Natural killer cell (primary cell): ENCODE measurements around the gene SELENOS. TPM values are rescaled to one million over a fixed set of nuclear protein-coding genes. Genes with fewer than 3 reads are reported as not detected.
A peak's percentile ranks its signal among the peaks of the same experiment; 100 is the strongest.

Experiments
- ATAC-seq, 3 donors: fragments of 150-1000 bp in 2 of 3; fragments of 200-7000 bp in 1 of 3; cut with Tn5 transposase; 1 replicate in 1 of 3; 2 replicates in 2 of 3; pipeline ENCODE4 v1.10.0; 2021; ENCODE audit warnings: mild to moderate bottlenecking in 2 of 3, moderate library complexity in 2 of 3
- DNase-seq, 2 donors: peaks; one replicate each; pipeline versions ENCODE4 v3.0.0 to v3.0.0-alpha.2; 2013 to 2021; ENCODE audit warnings: mixed read lengths in 1 of 2
- H3K27ac ChIP-seq: one replicate; pipeline ENCODE4 v1.5.1; 2013; ENCODE audit warnings: mild to moderate bottlenecking, low read length
- H3K27me3 ChIP-seq: one replicate; pipeline ENCODE4 v1.6.1; 2013; ENCODE audit warnings: low read length; ENCODE audit not compliant: control insufficient read depth, insufficient read depth
- H3K36me3 ChIP-seq: one replicate; pipeline ENCODE4 v1.6.1; 2013; ENCODE audit warnings: low read length; ENCODE audit not compliant: control insufficient read depth, insufficient read depth
- H3K4me1 ChIP-seq: one replicate; pipeline ENCODE4 v1.6.1; 2013; ENCODE audit warnings: low read length; ENCODE audit not compliant: control insufficient read depth, insufficient read depth
- H3K4me3 ChIP-seq: one replicate; pipeline ENCODE4 v1.5.1; 2013; ENCODE audit warnings: low read length
- H3K9me3 ChIP-seq: one replicate; pipeline ENCODE4 v1.6.1; 2013; ENCODE audit warnings: low read length; ENCODE audit not compliant: control insufficient read depth, insufficient read depth
- H3K27ac Mint-ChIP-seq, 2 donors: one replicate each; pipeline ENCODE4 v1.8.0; 2022; ENCODE audit warnings: mild to moderate bottlenecking in 2 of 2, mixed read lengths in 2 of 2, moderate library complexity in 1 of 2
- H3K27me3 Mint-ChIP-seq, 2 donors: one replicate each; pipeline ENCODE4 v1.8.0; 2022; ENCODE audit warnings: low read depth in 2 of 2, mixed read lengths in 2 of 2
- H3K36me3 Mint-ChIP-seq: one replicate; pipeline ENCODE4 v1.8.0; 2022; ENCODE audit warnings: mixed read lengths
- H3K4me1 Mint-ChIP-seq, 2 donors: one replicate each; pipeline ENCODE4 v1.8.0; 2022; ENCODE audit warnings: mixed read lengths in 2 of 2
- H3K4me3 Mint-ChIP-seq: one replicate; pipeline ENCODE4 v1.8.0; 2022; ENCODE audit warnings: mild to moderate bottlenecking, moderate library complexity, mixed read lengths
- H3K9me3 Mint-ChIP-seq, 2 donors: one replicate each; pipeline ENCODE4 v1.8.0; 2022; ENCODE audit warnings: mixed read lengths in 2 of 2
- WGBS: methylation state at CpG from one replicate; pipeline ENCODE4 v1.1.7; 2013; ENCODE audit warnings: missing lambda C conversion rate; ENCODE audit not compliant: insufficient coverage; 5-methylcytosine and 5-hydroxymethylcytosine counted together
- intact Hi-C: fragments of 100-400 bp; cut with micrococcal nuclease; formaldehyde crosslinking; loops from one replicate; pipeline ENCODE4 v1.14.2; 2022
- total RNA-seq, 4 donors: library from RNA; stranded (reverse); fragments of 120-200 nt in 1 of 4; gene quantifications; one replicate each; pipeline versions ENCODE4 v1.2.3 to v1.2.4, GENCODE V29; 2013 to 2022
- TF ChIP-seq, protein P1 (sequence below): fragments of 200-600 bp; IDR thresholded peaks from one replicate; pipeline ENCODE4 v1.8.0; 2022; ENCODE audit warnings: antibody characterized with exemption

The SELENOS gene
- total RNA-seq, 3 donors from 2014 or later (not counting 1 experiment from before 2014, with no cell fraction given): 33.6 to 44.2 (median 38.4) TPM

DNA sequence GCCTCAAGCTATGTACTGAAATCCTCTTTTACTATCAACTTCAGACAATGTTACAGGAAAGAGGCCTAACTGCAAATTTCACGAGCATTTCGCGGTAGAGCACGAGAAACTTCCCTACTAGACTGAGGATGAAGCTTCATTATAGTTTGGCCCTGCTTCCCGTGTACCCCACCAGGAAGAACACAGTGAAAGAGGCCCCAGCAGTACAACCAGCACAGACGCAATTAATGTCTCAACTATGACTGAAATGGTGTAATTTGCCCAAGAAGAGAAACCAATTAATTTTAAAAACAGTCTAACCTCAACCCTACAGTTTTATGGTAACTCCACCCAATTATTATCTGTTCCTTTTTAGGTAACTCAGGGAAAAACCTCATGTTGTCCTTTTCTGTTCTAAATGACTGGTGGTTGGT lies 37.6 kb downstream of the SELENOS start:
- Histone ChIP-seq H3K27ac (peak overlapping the region; percentile 5), H3K36me3 (peaks cover 4% of the 10 kb centered on the region), H3K4me3 (no peak overlapping the region), H3K4me1 (peaks cover 51% of the 10 kb centered on the region), H3K9me3 (no peaks in the 10 kb centered on the region), H3K27me3 (no peaks in the 10 kb centered on the region)
- no peaks in the 10 kb centered on the region for H3K9me3 Mint-ChIP-seq
- WGBS: 24% methylated on average over 6 of the region's 6 CpGs
- no peaks in the 10 kb centered on the region for H3K27me3 Mint-ChIP-seq
- no peaks in the 10 kb centered on the region for H3K36me3 Mint-ChIP-seq
- intact Hi-C loops: loop anchor here (5.0 kb wide), 2 partner anchors 102 to 637 kb away; partner anchors contain the start of genes ASB7 and LINS1
- peak overlapping the region; percentile 57 for H3K4me3 Mint-ChIP-seq
- no peak for DNase-seq
- H3K27ac Mint-ChIP-seq: peak overlapping the region; percentile 84
- H3K4me1 Mint-ChIP-seq: peaks cover 72 to 75% of the 10 kb centered on the region in 2 donors
- TF ChIP-seq, protein P1, sequence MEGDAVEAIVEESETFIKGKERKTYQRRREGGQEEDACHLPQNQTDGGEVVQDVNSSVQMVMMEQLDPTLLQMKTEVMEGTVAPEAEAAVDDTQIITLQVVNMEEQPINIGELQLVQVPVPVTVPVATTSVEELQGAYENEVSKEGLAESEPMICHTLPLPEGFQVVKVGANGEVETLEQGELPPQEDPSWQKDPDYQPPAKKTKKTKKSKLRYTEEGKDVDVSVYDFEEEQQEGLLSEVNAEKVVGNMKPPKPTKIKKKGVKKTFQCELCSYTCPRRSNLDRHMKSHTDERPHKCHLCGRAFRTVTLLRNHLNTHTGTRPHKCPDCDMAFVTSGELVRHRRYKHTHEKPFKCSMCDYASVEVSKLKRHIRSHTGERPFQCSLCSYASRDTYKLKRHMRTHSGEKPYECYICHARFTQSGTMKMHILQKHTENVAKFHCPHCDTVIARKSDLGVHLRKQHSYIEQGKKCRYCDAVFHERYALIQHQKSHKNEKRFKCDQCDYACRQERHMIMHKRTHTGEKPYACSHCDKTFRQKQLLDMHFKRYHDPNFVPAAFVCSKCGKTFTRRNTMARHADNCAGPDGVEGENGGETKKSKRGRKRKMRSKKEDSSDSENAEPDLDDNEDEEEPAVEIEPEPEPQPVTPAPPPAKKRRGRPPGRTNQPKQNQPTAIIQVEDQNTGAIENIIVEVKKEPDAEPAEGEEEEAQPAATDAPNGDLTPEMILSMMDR: no peak
- ATAC-seq: no peak

DNA sequence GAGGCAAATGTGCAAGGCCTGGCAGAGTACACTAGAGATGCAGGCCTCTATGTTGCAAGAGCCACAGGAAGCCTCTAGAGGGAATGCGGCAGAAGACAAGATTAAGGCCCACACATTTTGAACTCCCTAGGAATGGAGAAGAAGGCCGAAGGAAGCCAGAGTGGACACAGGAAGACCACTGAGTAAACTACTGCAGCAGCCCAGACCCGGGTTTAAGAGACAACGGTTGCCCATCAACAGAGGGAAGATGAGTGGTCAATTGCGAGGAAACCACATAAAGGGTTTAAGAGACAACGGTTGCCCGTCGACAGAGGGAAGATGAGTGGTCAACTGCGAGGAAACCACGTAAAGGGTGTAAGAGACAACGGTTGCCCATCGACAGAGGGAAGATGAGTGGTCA lies 40.0 kb downstream of the SELENOS start:
- H3K9me3 ChIP-seq: no peaks in the 10 kb centered on the region
- H3K27me3 ChIP-seq: no peaks in the 10 kb centered on the region
- TF ChIP-seq, protein P1: no peak
- peaks cover 10% of the 10 kb centered on the region for H3K36me3 ChIP-seq
- DNase-seq (no peak), ATAC-seq (peak; percentile 63 to 74 (median 67))
- peaks cover 62 to 66% of the 10 kb centered on the region in 2 donors for H3K4me1 Mint-ChIP-seq
- no peaks in the 10 kb centered on the region for H3K27me3 Mint-ChIP-seq
- no peak overlapping the region for H3K4me3 ChIP-seq
- 39% methylated on average over 12 of the region's 12 CpGs for WGBS
- peak overlapping the region; percentile 1 for H3K27ac ChIP-seq
- peaks cover 6% of the 10 kb centered on the region for H3K36me3 Mint-ChIP-seq
- intact Hi-C loops: no loop called here
- peak overlapping the region; percentile 85 to 88 for H3K27ac Mint-ChIP-seq
- H3K9me3 Mint-ChIP-seq: no peaks in the 10 kb centered on the region
- H3K4me3 Mint-ChIP-seq: peak overlapping the region; percentile 86
- H3K4me1 ChIP-seq: peaks cover 34% of the 10 kb centered on the region

- intact Hi-C loops: no loop called here
- no peak overlapping the region for H3K4me3 ChIP-seq
- no peak for DNase-seq
- peaks cover 6% of the 10 kb centered on the region for H3K36me3 Mint-ChIP-seq
- peak overlapping the region in 1 of 2 donors; percentile 14 for H3K27ac Mint-ChIP-seq
- no peaks in the 10 kb centered on the region for H3K9me3 Mint-ChIP-seq
- H3K27me3 Mint-ChIP-seq: no peaks in the 10 kb centered on the region
- no peak overlapping the region for H3K4me3 Mint-ChIP-seq
- H3K4me1 ChIP-seq: peaks cover 16% of the 10 kb centered on the region
- no peaks in the 10 kb centered on the region for H3K27me3 ChIP-seq
- H3K36me3 ChIP-seq: peaks cover 12% of the 10 kb centered on the region
- 97% methylated on average over 5 of the region's 5 CpGs for WGBS
- TF ChIP-seq, protein P1: no peak
- H3K27ac ChIP-seq: no peak overlapping the region
- no peak for ATAC-seq
- H3K9me3 ChIP-seq: no peaks in the 10 kb centered on the region
- H3K4me1 Mint-ChIP-seq: peaks cover 54 to 60% of the 10 kb centered on the region in 2 donors
Measured at GRCh38 chr15:101233651-101234280, 43.5 kb downstream of the SELENOS start.
